ENCODE data around the gene APC2.
A peak's percentile ranks its signal among the peaks of the same experiment; 100 is the strongest.
"Not testable (repeated sequence)": the region's sequence is repeated elsewhere in the genome, so short reads cannot be mapped to it uniquely, and the experiment has no call there.

APC2 gene

GRCh38 chr19:1429750-1430149, 20.2 kb upstream of the APC2 start:
- DNase-seq: no peak

GRCh38 chr19:1430246-1430645, 19.7 kb upstream of the APC2 start:
- DNase-seq: no peak

GRCh38 chr19:1431759-1432506, 18.0 kb upstream of the APC2 start:
- DNase-seq: no peak

- DNase-seq: no peak
Measured at GRCh38 chr19:1432507-1432887, 17.4 kb upstream of the APC2 start.

- DNase-seq: no peak
Measured at GRCh38 chr19:1433119-1434039, 16.5 kb upstream of the APC2 start.

- no peak for DNase-seq
Measured at GRCh38 chr19:1434040-1434366, 15.9 kb upstream of the APC2 start.

- no peak for DNase-seq
Measured at GRCh38 chr19:1434577-1435060, 15.3 kb upstream of the APC2 start.

- no peak for DNase-seq
Measured at GRCh38 chr19:1435378-1435989, 14.4 kb upstream of the APC2 start.

- DNase-seq: no peak
Measured at GRCh38 chr19:1437609-1438008, 12.3 kb upstream of the APC2 start.

GRCh38 chr19:1438035-1438932, 11.6 kb upstream of the APC2 start, which contains the start of gene RPS15:
TSS of gene RPS15 (plus strand) at chr19:1438396. CDS start at chr19:1438426, 30 bp downstream.
- DNase-seq: peak; percentile 83

- DNase-seq: no peak
Measured at GRCh38 chr19:1438933-1439354, 11.0 kb upstream of the APC2 start.

- DNase-seq: not testable (repeated sequence)
Measured at GRCh38 chr19:1439525-1440417, 10.2 kb upstream of the APC2 start.

- no peak for DNase-seq
Measured at GRCh38 chr19:1440418-1440801, 9.5 kb upstream of the APC2 start.

- no peak for DNase-seq
Measured at GRCh38 chr19:1441022-1441426, 8.9 kb upstream of the APC2 start.

- no peak for DNase-seq
Measured at GRCh38 chr19:1441677-1442438, 8.1 kb upstream of the APC2 start.

GRCh38 chr19:1445185-1445931, 4.6 kb upstream of the APC2 start:
- DNase-seq: peak; percentile 26

GRCh38 chr19:1445932-1446712, 3.8 kb upstream of the APC2 start:
- DNase-seq: no peak

- no peak for DNase-seq
Measured at GRCh38 chr19:1446713-1447481, 3.0 kb upstream of the APC2 start.
